Mucosa of descending colon (tissue), 3 donors: ENCODE results near the gene TCF7L2. TPM values are rescaled to one million over a fixed set of nuclear protein-coding genes. Genes with fewer than 3 reads are reported as not detected.

Experiments
- ATAC-seq: fragments of 200-7000 bp; cut with Tn5 transposase; one replicate; pipeline ENCODE4 v1.9.1; 2020; ENCODE audit warnings: mild to moderate bottlenecking, moderate library complexity
- DNase-seq, 3 donors: peaks; one replicate each; pipeline ENCODE4 v3.0.0-alpha.2; 2020
- H3K36me3 ChIP-seq: fragments of 200-600 bp; one replicate; pipeline ENCODE4 v1.8.0; 2021; ENCODE audit warnings: low read depth, mild to moderate bottlenecking
- H3K4me1 ChIP-seq: fragments of 200-600 bp; one replicate; pipeline ENCODE4 v1.8.0; 2021; ENCODE audit warnings: low read depth, mild to moderate bottlenecking
- H3K4me3 ChIP-seq: fragments of 200-600 bp; one replicate; pipeline ENCODE4 v1.8.0; 2021; ENCODE audit warnings: mild to moderate bottlenecking
- H3K9me3 ChIP-seq: fragments of 200-600 bp; one replicate; pipeline ENCODE4 v1.8.0; 2021; ENCODE audit warnings: mild to moderate bottlenecking
- intact Hi-C, 2 donors: fragments of 100-400 bp; cut with DNase I in 1 of 2; cut with micrococcal nuclease in 1 of 2; formaldehyde crosslinking; loops; one replicate each; pipeline versions ENCODE4 v1.11.0 to v1.11.1; 2022; cut with DNase I, micrococcal nuclease
- total RNA-seq, 3 donors: library from RNA; stranded (reverse); fragmentation: NEBNext Ultra II Directional in 2 of 3; extraction: Animal tissue kit (Norgen Biotek cat#: 25700) in 2 of 3; gene quantifications; one replicate each; pipeline versions ENCODE4 v1.2.1 to v1.2.4, GENCODE V29; 2021 to 2023
- TF ChIP-seq, protein P1 (sequence below): fragments of 200-600 bp; IDR thresholded peaks from one replicate; pipeline ENCODE4 v1.8.0; 2022; ENCODE audit warnings: antibody characterized with exemption, mild to moderate bottlenecking
- donor health status: DM: no; HTN: no; CAD: no; lungs with moderate emphysema.
- donor health status: DM: no; HTN: no; CAD: no.
- donor health status: DM: no; HTN: yes; CAD: no.

Gene TCF7L2
- total RNA-seq, 3 donors from 2014 or later: 99.6 to 182 (median 102) TPM

DNA sequence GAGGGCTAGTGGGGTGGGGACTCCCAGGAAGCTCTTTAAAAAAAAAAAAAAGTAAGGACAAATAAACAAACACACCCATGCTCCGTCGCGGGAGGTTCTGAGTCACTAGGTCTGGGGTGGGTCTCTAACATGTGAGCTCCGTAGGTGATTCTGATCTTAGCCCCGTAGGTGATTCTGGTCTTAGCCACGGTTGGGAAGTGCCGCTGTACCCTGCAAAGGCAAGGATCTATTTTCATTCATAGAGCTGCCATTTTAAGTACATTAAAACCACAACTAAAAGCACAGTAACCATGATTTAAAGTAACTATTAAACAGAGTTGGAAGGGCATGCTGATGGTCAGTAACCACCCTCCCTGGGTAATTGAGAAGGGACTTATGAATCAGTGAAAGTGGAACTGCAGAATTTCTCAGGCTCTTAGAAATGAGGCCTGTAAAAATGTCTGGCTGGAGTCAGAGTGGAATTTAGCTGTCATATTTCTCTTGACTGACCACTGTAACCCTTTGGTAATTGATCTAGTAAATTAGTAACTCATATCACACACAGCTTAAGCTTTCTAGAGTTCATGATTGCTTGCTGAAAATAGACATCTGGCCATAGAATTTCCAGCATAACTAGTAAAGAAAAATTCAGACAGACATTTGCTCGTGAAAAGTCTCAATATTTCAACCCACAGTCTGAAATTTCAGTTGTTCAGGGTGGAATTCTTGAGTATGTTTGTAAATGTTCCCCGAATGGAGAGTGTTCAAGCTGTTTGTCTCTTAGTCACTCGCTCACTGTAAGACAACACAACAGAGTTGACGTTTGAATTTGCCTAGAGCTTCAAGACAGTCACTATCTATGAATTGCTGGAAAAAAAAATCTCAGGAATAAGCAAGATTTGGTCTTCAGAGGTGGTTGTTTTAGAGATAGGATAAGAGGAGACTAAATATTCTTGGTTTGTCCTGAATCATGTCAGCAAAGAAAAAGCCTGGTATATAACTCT lies 34.2 kb upstream of the TCF7L2 start:
- Histone ChIP-seq H3K9me3 (no peaks in the 10 kb centered on the region), H3K4me1 (peaks cover 22% of the 10 kb centered on the region), H3K4me3 (no peak overlapping the region), H3K36me3 (no peaks in the 10 kb centered on the region)
- TF ChIP-seq, protein P1, sequence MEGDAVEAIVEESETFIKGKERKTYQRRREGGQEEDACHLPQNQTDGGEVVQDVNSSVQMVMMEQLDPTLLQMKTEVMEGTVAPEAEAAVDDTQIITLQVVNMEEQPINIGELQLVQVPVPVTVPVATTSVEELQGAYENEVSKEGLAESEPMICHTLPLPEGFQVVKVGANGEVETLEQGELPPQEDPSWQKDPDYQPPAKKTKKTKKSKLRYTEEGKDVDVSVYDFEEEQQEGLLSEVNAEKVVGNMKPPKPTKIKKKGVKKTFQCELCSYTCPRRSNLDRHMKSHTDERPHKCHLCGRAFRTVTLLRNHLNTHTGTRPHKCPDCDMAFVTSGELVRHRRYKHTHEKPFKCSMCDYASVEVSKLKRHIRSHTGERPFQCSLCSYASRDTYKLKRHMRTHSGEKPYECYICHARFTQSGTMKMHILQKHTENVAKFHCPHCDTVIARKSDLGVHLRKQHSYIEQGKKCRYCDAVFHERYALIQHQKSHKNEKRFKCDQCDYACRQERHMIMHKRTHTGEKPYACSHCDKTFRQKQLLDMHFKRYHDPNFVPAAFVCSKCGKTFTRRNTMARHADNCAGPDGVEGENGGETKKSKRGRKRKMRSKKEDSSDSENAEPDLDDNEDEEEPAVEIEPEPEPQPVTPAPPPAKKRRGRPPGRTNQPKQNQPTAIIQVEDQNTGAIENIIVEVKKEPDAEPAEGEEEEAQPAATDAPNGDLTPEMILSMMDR: no peak
- DNase-seq (peak; percentile 83 to 87 (median 86)), ATAC-seq (peak; percentile 86)
- intact Hi-C loops: no loop called here

DNA sequence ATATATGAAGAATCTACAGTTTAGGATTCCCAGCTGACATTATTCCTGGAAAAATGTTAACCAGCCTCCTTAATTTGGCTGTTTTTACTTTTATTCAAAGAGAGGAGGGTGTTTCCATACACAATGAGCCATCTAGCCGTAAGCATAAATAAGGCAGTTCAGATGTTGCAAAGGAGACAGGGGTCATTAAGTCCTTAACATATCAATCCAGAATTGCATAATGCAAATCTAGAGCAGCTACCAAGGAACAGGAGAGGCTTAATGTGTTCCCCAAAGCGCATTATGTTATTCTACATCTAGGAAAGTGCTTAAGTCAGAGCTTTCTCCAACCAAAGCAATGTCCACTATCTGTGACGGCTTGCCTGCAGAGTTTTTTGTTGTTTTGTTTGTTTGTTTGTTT lies 32.4 kb upstream of the TCF7L2 start:
- intact Hi-C loops: no loop called here
- peaks cover 22% of the 10 kb centered on the region for H3K4me1 ChIP-seq
- H3K4me3 ChIP-seq: no peak overlapping the region
- TF ChIP-seq, protein P1: no peak
- no peaks in the 10 kb centered on the region for H3K36me3 ChIP-seq
- DNase-seq (no peak), ATAC-seq (no peak)
- no peaks in the 10 kb centered on the region for H3K9me3 ChIP-seq

DNA sequence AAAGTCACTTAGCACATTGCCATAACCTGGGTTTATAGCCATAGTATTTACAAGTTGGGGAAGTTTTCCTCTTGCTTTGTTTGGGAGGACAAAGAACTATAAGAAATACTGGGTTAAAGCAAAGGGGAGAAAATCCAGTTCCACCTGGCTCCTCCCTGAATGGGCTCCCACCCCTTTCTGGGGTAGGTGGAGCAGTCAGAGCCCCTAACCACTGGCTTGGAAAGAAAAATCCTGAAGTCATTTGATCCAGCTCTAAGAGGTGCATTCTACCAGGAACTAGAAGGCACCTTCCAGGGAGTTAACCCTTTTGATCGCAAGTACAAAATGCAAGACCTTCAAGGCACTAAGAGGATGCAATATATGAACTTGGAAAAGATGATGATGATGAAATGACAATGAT lies 31.3 kb upstream of the TCF7L2 start:
- Histone ChIP-seq H3K36me3 (no peaks in the 10 kb centered on the region), H3K4me1 (peaks cover 22% of the 10 kb centered on the region), H3K4me3 (no peak overlapping the region), H3K9me3 (no peaks in the 10 kb centered on the region)
- ATAC-seq (no peak), DNase-seq (no peak)
- TF ChIP-seq, protein P1: no peak
- intact Hi-C loops: no loop called here

DNA sequence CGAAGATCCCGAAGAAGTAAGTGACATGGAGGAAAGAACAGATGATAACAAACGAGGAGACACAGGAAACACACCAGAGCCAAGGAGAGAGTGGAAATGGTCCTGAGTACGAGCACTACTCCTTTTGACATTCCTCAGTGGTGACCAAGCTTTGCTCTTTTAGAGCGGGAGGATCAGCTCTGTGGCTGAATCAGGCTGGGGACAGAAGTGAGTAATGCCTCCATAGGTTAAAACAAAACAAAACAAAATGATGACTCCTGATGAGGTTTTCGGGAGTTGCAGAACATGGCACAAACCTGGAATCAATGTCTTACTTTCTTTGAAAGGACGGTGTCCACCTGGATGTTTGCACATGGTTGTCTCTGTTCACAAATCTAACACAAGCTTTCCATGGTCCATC lies 30.3 kb upstream of the TCF7L2 start:
- intact Hi-C loops: no loop called here
- no peaks in the 10 kb centered on the region for H3K9me3 ChIP-seq
- H3K4me1 ChIP-seq: peaks cover 16% of the 10 kb centered on the region
- TF ChIP-seq, protein P1: no peak
- ATAC-seq (no peak), DNase-seq (no peak)
- H3K4me3 ChIP-seq: no peak overlapping the region
- H3K36me3 ChIP-seq: no peaks in the 10 kb centered on the region

DNA sequence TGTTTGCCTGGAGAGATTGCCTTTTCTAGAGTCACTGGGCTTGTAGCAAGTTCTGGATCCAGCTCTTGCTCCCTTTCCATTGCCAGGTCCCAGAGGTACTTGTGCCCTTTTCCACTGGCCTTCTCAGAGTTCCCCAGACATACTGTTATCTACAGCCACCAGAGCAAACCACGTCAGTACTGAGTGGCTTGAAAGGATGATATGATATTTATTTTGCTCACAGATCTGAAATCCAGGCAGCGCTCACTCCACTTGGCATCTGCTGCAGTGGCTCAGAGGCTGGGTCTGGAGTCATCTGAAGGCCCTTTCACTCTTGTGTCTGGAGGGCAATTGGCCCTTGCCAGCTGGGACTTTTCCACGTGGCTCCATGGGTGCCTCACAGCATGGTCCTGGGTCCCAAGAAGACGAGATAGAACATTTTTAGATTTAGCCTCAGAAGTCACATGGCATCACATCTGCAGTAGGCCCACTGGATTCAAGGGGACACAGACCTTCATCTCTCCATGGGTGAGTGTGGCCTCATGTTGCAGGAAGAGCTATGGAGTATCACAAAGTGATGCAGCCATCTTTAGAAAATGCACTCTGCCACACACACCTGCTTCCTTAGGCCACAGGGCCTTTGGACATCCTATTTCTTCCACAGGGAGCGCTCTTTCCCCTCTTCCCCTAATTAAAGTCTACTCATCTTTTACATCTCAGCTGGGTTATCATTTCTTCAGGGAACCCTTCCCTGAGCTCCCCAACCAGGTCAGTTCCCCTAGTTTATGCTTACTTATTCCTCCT lies 22.9 kb upstream of the TCF7L2 start:
- DNase-seq (no peak), ATAC-seq (no peak)
- H3K4me1 ChIP-seq: no peaks in the 10 kb centered on the region
- intact Hi-C loops: no loop called here
- H3K4me3 ChIP-seq: no peak overlapping the region
- H3K36me3 ChIP-seq: no peaks in the 10 kb centered on the region
- no peaks in the 10 kb centered on the region for H3K9me3 ChIP-seq
- TF ChIP-seq, protein P1: no peak
